ENCODE measurements around the gene NKPD1.
A peak's percentile ranks its signal among the peaks of the same experiment; 100 is the strongest.

The NKPD1 gene

GRCh38 chr19:45160870-45161737 lies at the start of gene NKPD1:
Gene NKPD1, minus strand, starts transcription at chr19:45160982. Its CDS starts 832 bp downstream, at chr19:45160150.
- no peak for FAIRE-seq

- FAIRE-seq: no peak
Measured at GRCh38 chr19:45206328-45206727, 45.5 kb upstream of the NKPD1 start.

- no peak for FAIRE-seq
Measured at GRCh38 chr19:45205810-45206209, 45.0 kb upstream of the NKPD1 start.

- no peak for FAIRE-seq
Measured at GRCh38 chr19:45202637-45203036, 41.9 kb upstream of the NKPD1 start.

GRCh38 chr19:45200568-45200967 lies 39.8 kb upstream of the NKPD1 start:
- FAIRE-seq: no peak

GRCh38 chr19:45195764-45196163 lies 35.0 kb upstream of the NKPD1 start:
- no peak for FAIRE-seq

- no peak for FAIRE-seq
Measured at GRCh38 chr19:45191375-45191774, 30.6 kb upstream of the NKPD1 start.

GRCh38 chr19:45189971-45190370 lies 29.2 kb upstream of the NKPD1 start:
- FAIRE-seq: no peak

- no peak for FAIRE-seq
Measured at GRCh38 chr19:45187421-45188100, 26.8 kb upstream of the NKPD1 start.

GRCh38 chr19:45186509-45187334 lies 25.9 kb upstream of the NKPD1 start:
- no peak for FAIRE-seq

- FAIRE-seq: no peak
Measured at GRCh38 chr19:45184115-45184514, 23.3 kb upstream of the NKPD1 start.

GRCh38 chr19:45182758-45183157 lies 22.0 kb upstream of the NKPD1 start:
- FAIRE-seq: no peak

- no peak for FAIRE-seq
Measured at GRCh38 chr19:45180936-45181335, 20.2 kb upstream of the NKPD1 start.

GRCh38 chr19:45179892-45180370 lies 19.1 kb upstream of the NKPD1 start:
- FAIRE-seq: no peak

- FAIRE-seq: no peak
Measured at GRCh38 chr19:45179072-45179891, 18.5 kb upstream of the NKPD1 start.

GRCh38 chr19:45178262-45179071 lies 17.7 kb upstream of the NKPD1 start, which contains the start of gene BLOC1S3:
Gene BLOC1S3, plus strand, starts transcription at chr19:45178784. Its CDS starts 513 bp downstream, at chr19:45179297.
- peak; percentile 99 for FAIRE-seq

- FAIRE-seq: no peak
Measured at GRCh38 chr19:45177817-45178261, 17.1 kb upstream of the NKPD1 start, which contains the start of gene TRAPPC6A. Gene TRAPPC6A, minus strand, starts transcription at chr19:45178237. Its CDS starts 19 bp downstream, at chr19:45178218.

GRCh38 chr19:45175515-45176345 lies 14.9 kb upstream of the NKPD1 start:
- FAIRE-seq: no peak

GRCh38 chr19:45173816-45174215 lies 13.0 kb upstream of the NKPD1 start:
- FAIRE-seq: no peak

GRCh38 chr19:45172611-45173208 lies 11.9 kb upstream of the NKPD1 start:
- FAIRE-seq: no peak

Data from islet of Langerhans (tissue), 1 donor.